Adrenal gland (tissue), 5 donors: Measurements from ENCODE around the gene SERPINB5.

Experiments used
- POLR2A ChIP-seq, 2 donors: fragments of 450-650 bp; IDR thresholded peaks; one replicate each; pipeline ENCODE4 v1.6.1; 2017; ENCODE audit warnings: antibody characterized with exemption in 2 of 2, mild to moderate bottlenecking in 2 of 2, moderate library complexity in 1 of 2
- TF ChIP-seq, protein P1 (sequence below), 6 experiments: fragments of 450-650 bp in 4 of 6; fragments of 200-600 bp in 2 of 6; sonication (generic) in 1 of 6; IDR thresholded peaks; 1 replicate in 5 of 6; 2 replicates in 1 of 6; pipeline versions ENCODE4 v1.5.1 to v1.8.0; 2016 to 2021; ENCODE audit warnings: antibody characterized with exemption in 6 of 6, mild to moderate bottlenecking in 2 of 6, moderate library complexity in 1 of 6
- donor health status: DM: no; HTN: no; CAD: no.

DNA sequence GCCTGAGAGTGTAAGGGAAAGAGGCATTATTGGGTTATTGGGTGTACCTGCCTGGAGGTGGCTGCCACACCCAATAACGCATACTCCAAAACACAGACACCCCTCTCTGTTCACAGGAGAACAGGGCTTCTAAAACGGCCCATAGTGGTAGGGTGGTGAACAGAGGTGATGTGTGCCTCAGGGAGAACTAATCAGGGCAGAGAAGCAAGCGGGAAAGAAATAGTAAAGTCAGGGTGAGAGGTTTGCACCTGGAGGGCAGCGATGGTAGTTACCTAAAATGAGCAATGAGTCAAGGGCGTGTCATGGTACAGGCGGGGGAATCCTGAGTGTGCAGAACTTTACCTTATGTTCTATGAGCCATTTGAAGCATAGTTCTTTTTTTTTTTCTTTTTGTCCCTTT is 32.9 kb upstream of the SERPINB5 start:
- TF ChIP-seq, protein P1, sequence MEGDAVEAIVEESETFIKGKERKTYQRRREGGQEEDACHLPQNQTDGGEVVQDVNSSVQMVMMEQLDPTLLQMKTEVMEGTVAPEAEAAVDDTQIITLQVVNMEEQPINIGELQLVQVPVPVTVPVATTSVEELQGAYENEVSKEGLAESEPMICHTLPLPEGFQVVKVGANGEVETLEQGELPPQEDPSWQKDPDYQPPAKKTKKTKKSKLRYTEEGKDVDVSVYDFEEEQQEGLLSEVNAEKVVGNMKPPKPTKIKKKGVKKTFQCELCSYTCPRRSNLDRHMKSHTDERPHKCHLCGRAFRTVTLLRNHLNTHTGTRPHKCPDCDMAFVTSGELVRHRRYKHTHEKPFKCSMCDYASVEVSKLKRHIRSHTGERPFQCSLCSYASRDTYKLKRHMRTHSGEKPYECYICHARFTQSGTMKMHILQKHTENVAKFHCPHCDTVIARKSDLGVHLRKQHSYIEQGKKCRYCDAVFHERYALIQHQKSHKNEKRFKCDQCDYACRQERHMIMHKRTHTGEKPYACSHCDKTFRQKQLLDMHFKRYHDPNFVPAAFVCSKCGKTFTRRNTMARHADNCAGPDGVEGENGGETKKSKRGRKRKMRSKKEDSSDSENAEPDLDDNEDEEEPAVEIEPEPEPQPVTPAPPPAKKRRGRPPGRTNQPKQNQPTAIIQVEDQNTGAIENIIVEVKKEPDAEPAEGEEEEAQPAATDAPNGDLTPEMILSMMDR (IDR thresholded peaks at IDR 0.05) = no peak
- no peak for TF ChIP-seq POLR2A (IDR thresholded peaks at IDR 0.05)
